ENCODE data around the gene DUOX2.
"Not testable (repeated sequence)": the region's sequence is repeated elsewhere in the genome, so short reads cannot be mapped to it uniquely, and the experiment has no call there.

- TF ChIP-seq POLR2A (IDR thresholded peaks at IDR 0.05; ENCODE audit: low read length); GATA1 (IDR thresholded peaks at IDR 0.05; ENCODE audit: low read depth, low read length): not testable (repeated sequence)
These were observed 9.8 kb downstream of the DUOX2 start for GRCh38 chr15:45104170-45104569.
